Dedifferentiated amniotic fluid mesenchymal stem cell (primary cell): ENCODE results near the gene MAPRE3.

ENCODE experiments used
- DNase-seq: peaks from one replicate; pipeline ENCODE4 v3.0.0-alpha.2; 2016; ENCODE audit errors: extremely low spot score

The MAPRE3 gene

DNA sequence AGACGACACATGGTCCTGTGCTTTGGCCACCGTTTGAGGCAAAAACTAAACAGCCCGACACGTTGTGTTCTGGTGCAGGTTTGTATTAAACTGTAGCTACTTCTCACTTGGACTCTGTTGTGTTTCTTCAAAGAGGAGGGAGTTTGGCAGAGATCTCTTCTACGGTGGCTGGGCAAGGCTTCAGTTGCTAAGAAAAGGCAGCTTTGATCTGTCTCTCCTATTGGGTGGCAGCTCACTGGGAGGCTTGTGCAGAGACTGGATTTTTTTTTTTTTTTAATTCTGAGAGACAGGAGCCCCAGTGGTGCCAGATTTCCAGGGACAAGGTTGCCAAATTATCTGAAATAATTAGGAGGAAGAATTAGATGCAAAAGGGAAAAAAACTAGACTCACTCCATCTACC is 20.2 kb upstream of the MAPRE3 start:
- no peak for DNase-seq

DNA sequence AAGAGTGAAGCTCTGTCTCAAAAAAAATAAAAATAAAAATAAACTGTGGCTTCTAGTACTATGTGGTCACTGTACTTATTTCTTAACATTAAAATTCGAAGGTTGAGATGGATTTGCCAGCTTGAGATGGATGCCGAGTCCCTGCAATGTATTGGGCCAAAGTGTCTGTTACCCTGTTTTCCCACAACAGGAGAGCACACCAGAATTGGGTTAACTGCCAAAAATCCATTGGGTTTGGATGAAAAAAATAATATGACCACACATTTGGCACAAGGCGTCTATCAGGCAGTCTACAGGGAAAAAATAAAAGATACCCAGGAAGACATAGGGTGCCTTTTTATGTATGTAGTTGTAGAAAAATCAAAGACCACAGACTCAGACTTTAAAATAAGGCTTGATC is 19.2 kb upstream of the MAPRE3 start:
- no peak for DNase-seq

DNA sequence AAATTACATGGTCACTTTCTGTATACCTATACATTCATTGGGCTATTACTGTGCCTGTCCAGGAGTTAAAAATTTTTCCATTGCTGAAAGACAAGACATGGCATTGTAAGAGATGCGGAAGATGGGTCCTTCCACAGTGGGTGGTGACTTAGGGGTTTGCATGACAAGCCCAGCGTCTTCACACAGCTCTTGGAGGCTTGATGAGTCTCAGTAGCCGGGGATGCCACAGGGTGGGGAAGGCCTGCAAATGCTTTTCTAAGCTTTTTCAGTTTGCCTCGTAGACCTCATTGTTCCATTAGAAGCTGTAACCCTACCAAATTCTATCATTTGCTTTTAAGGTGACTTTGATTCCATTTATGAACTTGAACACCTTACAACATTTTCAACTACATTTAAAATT is 18.1 kb upstream of the MAPRE3 start:
- DNase-seq: no peak

DNA sequence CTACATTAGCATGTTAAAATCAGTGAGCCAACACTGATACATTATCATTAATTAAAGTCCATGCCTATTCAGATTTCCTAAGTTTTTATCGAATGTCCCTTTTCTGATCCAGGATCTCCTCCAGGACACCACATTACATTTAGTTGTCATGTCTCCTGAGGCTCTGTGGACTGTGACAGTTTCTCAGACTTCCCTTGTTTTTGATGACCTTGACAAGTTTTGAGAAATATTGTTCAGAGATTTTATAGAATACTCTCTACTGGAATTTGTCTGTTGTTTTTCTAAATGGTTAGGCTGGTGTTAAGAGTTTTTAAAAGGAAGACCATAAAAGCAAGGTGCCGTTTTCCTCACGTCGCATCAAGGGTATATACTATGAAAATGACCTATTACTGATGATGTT is 16.3 kb upstream of the MAPRE3 start:
- DNase-seq: no peak

DNA sequence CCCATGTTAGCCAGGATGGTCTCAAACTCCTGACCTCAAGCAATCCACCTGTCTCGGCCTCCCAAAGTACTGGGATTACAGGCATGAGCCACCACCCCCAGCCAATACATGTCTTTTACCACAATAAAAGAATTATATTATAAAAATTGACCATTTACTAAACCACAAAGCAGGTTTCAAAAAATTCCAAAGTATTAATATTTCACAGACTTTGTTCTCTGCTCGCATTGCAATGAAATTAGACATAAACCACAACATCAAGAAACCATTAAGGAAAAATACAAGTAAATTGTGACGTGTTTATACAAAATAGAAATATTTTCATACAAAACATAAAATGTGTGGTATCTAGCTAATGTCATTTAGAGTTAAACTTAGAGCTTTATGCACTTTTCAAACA is 13.4 kb upstream of the MAPRE3 start:
- no peak for DNase-seq

DNA sequence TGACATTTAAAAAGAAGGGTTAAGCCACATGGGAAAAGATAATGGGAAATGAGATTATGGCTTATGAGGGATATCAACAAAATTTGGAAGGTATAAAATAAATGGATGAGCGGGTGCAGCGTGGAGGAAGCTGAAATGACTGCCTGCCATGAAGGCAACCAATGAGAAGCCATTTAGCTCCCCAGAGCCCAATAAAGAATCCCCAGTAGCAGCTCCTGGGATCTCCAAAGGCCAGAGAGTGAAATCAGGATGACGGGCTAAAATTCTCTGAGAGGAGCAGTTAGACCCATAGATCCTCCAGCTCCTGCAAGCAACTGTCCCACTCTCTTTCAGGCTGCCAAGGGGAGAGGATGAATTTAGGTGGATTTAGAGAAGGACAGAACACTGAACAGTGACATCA is 12.9 kb upstream of the MAPRE3 start:
- no peak for DNase-seq

DNA sequence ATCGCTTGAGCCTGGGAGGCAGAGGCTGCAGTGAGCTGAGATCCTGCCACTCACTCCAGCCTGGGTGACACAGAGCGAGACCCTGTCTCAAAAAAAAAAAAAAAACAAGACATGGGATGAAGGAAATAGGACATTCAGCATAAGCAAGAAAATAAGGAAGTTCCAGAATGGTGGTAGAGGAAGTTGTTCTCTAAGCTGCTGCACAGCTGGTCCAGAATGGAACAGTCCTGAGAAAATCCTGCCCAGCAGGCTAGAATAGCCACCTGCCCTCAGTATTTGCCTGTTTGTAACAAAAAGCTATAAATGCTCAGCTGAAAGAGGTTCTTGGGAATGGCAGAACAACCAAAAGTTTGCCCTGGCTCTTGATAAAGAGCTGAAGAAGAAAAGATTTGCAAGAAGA is 11.1 kb upstream of the MAPRE3 start:
- DNase-seq: no peak

DNA sequence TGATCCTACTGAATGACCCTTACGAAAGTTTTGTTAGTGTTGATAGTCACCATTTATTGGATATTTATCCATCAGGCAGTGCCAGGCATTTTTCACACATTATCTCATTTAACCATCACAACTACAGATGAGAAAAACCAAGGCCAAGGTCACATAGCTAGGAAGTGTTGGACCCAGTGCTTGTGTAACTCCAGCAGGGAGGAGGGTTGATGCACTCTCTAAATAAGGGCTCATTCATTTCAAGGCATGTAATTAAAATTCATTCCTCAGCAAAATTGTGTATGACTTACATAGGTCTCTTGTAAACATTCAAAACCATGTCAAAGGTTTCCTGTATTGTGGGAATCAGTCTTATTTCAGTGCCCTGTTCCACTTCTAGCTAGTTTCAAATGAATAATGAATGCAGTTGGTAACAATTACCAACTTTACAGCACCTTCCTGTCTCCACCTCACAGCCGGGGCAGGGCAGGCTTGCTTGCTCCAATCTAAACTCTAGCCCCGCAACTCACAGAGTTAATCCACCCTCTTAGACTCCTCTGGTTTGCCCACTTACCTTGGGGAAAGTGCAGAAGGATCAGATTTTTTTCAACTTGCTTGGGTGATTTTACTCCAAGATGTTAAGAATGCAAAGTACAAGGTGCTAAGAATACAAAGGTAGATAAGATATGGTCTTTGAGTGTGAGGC is 5.8 kb upstream of the MAPRE3 start:
- no peak for DNase-seq

DNA sequence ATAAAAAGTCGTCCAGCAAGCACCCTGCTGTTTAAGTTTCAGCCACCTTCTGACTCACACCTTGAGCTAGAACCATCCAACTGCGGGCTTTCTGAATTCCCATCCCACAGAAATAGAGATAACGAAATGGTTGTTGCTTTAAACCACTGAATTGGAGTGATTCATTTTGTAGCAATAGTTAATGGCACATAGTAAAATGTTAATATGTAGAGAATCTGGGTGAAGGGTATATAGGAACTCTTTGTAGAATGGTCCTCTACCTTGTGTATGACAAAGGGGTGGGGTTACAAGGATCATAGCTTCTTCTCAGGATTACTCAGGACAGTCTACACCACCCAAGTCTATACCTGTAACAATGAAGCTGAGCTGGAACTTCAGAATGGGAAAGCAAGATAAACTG is 2.4 kb upstream of the MAPRE3 start:
- DNase-seq: no peak

DNA sequence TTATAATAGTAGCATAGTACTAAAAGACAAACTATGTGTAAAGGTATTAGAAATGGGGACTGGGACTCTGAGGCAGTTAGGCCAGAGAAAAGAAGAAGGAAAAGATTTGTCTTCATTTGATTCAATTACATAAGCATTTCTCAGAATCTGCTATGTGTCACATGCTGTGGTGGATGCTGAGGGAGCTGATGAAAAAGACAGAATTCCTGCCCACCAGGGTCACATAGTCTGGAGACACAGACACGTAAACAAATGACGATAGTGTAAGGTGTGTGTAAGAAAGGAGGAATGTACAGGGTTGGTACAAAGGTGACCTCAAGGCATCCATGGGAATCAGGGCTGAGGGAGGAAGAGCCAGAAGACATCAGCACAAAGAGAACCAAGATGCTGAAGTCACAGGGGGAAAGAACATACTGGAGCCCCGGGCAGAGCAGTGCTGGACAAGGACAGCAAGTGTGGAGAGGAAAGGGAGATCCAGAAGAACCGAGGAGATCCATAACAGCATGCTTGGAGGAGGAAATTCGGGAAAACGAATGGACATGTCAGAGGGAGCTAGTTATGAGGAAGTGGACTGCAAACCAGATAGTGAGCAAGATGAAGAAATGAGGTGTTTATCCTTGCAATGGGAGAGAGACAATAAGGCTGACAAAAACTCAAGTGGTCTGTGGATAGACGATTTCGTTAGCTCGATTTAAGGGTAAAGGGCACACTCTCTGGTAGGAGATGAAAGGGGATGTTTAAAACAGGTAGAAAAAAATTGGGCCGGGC is 1.2 kb upstream of the MAPRE3 start:
- no peak for DNase-seq

DNA sequence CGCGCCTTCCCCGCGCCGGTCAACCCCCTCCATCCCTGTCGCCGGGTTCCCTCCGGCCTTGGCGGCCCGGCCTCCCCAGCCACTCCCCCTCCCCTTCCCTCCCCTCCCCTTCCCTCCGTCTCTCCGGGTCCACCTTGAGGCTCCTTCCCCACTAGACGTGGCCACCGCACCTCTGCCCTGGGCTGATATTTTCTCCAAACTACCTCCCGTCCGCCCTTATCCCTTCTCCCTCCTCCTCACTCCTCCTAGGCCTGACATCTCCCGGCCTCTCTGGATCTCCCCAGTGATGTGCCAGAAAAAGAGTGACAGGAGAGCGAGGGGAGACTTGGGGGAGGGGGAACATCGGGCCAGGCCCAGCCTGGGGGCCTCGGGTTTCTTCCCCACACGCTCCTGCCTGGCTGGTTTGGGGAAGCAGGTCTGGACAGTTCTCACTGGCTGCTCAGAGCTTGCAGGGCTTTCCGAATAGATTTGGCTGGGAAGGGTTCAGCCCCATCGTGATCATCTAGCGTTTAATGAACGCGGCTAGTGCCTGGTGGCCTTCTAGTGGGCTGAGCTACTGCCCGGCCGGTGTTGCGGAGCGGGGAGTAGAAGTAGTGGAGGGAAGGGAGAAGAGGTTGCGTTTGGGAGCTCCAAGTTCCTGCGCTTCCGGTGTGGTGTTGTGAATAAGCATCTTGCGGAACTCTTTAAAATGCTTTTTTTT is 641 bp downstream of the MAPRE3 start:
- DNase-seq: no peak

DNA sequence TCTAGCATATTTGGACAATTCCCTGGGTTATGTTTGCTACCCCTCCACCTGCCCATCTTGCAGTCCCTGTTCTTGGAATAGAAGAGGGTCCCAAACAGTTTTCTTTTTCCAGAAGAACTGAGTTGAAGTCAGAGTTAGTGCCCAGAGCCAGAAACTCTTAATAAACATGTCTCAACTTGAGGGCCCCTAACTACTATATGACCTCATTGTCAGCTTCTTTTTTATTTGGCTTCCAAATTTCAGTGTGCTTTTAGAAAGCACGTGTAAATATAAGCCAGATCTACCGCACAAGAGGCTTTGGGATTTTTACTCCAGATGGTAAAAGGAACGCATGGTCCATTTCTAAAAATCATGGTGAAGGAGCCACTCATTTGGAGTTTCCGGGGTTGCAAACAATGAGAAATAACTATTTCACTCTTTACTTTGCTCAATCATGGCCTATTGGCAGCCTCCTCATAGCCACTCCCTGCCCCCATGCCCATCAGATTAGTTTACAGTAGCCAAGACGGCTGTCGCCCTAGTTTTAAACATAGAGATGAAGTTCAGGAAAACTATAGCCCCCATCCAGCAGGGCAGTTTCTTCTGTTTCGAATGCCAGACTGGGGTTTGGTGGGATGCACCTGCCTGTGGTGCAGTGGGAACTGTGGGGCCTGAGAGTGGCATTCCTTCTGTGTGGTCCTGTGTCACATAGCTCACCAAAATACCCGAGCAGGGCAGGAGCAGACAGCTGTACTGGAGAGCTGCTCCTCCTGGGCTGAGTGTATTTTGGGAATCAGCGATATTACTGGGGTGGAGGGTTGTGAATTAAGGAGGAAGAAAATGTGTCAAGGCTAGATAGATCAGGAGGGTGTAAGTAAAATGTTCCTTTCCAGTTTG is 1.7 kb downstream of the MAPRE3 start:
- no peak for DNase-seq

DNA sequence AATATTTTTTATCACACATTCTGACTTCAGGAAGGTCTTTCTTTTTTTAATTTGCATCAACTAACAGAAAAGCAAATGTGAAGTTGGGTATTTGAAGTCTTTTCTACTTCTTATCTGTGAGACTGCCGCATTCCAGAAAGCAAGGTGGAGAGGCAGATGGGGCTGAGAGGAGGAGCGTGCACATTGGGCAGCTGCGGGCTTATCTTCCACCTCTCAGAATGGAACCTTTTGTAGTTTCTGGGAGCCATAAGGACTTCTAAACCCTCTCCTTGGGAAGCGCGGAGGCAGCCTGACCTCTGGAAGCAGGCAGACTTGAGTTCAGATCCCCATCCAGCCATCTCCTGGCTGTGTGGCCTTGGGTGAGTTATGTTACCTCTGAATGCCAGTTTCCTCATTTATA is 3.9 kb downstream of the MAPRE3 start:
- DNase-seq: no peak

DNA sequence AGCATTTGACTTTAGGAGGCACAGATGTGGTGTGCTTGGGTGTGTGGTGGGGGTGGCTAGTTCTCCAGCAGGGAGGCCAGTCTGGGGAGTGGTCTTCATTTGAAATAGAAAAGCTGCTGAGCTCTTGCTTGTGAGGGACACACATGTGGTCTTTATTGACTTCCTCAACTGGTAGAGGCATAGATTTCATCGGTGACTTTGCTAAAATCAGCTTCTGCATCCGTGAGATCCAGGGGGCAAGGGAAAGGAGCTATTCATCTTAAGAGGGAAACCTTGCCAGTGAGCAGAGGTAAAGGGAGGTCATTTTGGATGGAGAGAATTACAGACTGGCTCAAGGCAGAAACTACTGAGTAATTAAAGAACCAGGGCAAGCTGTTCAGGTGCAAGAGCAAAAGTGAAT is 4.7 kb downstream of the MAPRE3 start:
- no peak for DNase-seq

DNA sequence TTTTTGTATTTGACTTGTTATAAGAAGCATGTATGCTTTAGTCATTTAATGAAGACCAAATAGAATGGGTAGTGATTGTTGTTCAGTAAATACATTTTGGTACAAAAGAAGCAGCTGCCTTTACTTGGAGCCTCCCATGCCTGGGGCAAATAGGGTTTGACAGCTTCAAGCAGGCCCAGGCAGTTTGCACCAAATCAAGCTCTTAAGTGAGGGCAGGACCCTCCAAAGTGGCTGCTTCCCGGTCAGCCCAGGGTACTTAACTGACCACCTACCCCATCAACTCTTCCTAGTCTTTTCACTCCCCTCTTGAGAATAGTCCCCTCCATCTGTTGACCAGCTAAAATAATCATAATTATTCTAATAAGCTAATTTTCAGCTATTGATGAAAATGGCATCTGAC is 5.2 kb downstream of the MAPRE3 start:
- no peak for DNase-seq

DNA sequence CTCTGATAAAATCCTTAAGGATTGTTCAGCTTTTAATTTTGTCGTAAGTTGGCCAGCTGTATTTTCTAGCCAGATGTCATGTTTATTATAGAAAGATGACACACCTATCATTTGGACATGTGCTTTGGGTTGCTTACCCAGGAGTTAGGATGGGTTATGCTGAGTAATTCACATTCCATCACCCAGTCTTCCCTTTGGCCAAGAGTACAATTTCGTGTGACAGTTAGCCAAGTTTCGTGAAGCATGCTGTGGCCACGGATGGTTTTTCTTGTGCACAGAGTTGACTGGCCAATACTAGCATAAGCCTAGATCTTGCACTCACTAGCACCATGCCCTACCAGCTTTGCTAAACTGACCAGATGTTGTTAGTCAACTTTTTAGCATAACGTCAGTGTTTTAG is 5.8 kb downstream of the MAPRE3 start:
- no peak for DNase-seq

DNA sequence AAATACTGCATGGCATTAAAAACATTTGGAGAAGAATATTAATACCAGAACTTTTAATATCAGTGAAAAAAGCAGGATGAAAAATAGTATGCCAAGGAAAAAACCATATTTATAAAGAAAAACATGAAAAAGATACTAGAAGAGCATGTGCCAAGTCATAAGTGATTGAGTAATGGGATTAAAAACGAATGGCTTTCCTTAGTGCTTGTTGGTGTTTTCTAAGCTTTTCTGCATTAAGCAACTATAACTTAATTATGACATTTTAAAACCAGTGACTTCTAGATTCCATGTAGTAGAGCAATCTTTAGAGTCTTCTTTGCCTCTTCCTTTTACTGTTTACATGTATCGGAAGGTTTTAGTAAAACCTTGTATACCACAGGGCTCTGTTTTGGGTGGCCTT is 6.6 kb downstream of the MAPRE3 start:
- DNase-seq: no peak

DNA sequence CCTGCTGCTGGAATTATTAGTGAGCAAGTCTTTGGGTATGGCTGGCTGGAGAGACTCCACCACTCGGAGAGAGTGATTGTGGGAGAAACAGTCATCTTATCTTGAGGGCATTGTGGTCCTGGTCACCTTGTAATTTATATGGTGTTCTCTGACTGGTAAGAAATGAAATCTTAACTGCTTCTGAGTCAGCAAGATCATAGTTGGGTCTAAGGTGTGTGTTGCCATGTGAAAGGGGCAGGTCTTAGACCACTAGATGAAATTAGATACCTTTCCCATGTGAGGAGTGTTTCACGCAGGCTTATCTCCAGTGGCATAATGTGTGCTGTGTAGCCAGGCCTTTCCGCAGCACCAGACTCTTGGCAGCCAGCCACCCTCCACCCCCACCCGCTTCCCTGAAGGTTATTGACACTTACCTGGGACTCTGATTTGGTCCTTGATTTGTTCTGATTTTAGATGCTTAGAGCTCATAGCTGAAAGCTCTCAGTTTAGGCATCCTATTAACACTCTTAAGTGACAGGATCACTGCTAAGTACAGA is 7.7 kb downstream of the MAPRE3 start:
- DNase-seq: no peak

DNA sequence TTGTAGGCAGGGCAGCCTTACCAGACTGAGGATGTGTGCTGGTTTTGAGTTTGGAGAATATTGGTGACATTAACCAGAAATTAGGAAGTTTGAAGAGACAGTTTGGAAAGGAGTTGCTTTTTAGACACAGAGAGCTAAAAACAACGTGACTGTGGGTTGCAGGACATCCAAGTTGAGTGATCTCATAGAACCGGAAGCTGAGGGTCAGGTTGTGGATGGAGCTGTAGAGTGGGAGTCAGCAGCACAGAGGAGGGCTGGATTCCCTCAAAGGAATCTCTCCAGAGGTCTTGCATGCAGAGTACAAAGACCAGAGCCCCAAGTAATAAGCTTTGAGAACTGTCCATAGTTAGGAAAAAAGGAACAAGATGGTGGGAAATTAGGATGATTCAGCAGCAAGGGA is 9.3 kb downstream of the MAPRE3 start:
- no peak for DNase-seq

DNA sequence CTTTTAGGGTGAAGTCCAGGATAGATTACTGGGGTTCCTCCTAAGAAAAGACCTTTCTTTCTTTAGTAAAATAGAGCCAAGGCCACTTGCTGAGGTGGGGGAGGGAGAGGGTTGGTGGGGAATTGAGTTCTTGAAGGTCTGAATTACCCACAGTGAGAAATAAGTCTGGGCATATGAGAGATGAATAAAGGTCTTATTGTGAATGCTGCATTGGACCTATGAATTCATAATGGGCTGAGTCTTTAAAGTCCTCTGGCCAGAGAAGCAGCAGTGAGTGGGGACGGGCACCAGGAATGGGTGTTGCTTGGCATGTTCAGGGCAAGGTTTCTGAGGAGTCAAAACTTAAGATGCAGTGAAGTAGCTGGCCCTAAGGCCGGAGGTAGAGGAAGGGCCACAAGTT is 10.5 kb downstream of the MAPRE3 start:
- DNase-seq: no peak

DNA sequence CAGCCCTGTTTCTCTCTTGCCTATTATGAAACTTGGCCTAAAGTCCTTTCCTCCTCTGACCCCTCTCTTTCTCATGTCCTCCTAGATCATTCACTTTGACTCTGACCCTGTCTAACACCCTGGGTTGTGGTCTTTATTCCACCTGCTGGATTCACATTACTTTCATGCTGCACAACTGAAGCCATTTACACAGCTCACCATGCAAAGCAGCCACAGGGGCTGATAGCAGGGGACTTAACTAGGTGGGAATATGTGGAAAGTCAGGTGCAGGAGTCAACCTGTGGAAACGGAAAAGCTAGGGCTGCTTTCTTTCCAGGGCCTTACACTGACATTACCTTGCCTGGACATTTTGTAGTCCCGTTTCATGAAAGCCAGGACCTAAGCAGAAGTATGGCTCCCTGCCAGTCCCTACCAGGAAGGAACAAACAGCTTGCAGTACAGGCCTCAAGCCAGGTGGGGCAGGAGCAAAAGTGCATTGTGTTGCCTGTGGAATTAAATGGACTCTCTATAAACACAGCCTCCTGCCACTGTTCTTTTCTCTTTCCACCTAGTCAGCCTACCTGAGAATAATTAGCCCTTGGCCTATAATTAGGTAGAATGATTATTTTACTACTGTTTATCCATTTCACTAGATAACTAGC is 11.8 kb downstream of the MAPRE3 start:
- no peak for DNase-seq
